DND-41 (cell line): Measurements from ENCODE around the gene HPRT1.

Experiments used
- ATAC-seq: fragments of 200-7000 bp; cut with Tn5 transposase; 3 replicates; pipeline ENCODE4 v1.9.1; 2021; ENCODE audit warnings: low read depth; ENCODE audit not compliant: insufficient read depth
- DNase-seq: peaks from one replicate; pipeline ENCODE4 v3.0.0-alpha.2; 2020
- H2AFZ ChIP-seq: 2 replicates; pipeline ENCODE4 v1.6.0; 2012; ENCODE audit warnings: low read depth, low read length
- H3K27ac ChIP-seq: 2 replicates; pipeline ENCODE4 v1.5.1; 2012; ENCODE audit warnings: low read length, inconsistent platforms
- H3K27me3 ChIP-seq: fragments of 200-600 bp; sonication (generic); 2 replicates; pipeline ENCODE4 v1.6.0; 2012; ENCODE audit warnings: low read length, mild to moderate bottlenecking, inconsistent platforms; ENCODE audit not compliant: insufficient read depth, poor library complexity
- H3K36me3 ChIP-seq: 2 replicates; pipeline ENCODE4 v1.5.1; 2012; ENCODE audit warnings: low read length, inconsistent platforms; ENCODE audit not compliant: insufficient read depth
- H3K4me1 ChIP-seq: 2 replicates; pipeline ENCODE4 v1.5.1; 2012; ENCODE audit warnings: mild to moderate bottlenecking, low read length; ENCODE audit not compliant: insufficient read depth
- H3K4me2 ChIP-seq: 2 replicates; pipeline ENCODE4 v1.6.0; 2012; ENCODE audit warnings: mild to moderate bottlenecking, moderate library complexity, low read length, inconsistent platforms; ENCODE audit not compliant: insufficient read depth
- H3K4me3 ChIP-seq, 2 experiments: fragments of 200-600 bp in 1 of 2; shearing (Covaris generic) in 1 of 2; 2 replicates each; pipeline ENCODE4 v1.5.1; 2012 to 2016; ENCODE audit warnings: inconsistent platforms in 2 of 2, low read length in 2 of 2, mild to moderate bottlenecking in 2 of 2, low read depth in 1 of 2, moderate library complexity in 1 of 2
- H3K79me2 ChIP-seq: 2 replicates; pipeline ENCODE4 v1.6.0; 2012; ENCODE audit warnings: low read length, inconsistent platforms; ENCODE audit not compliant: insufficient read depth
- H3K9ac ChIP-seq: 2 replicates; pipeline ENCODE4 v1.6.0; 2012; ENCODE audit warnings: low read depth, mild to moderate bottlenecking, inconsistent platforms, low read length, moderate library complexity
- H3K9me3 ChIP-seq: 2 replicates; pipeline ENCODE4 v1.5.1; 2012; ENCODE audit warnings: low read length, moderate library complexity, mild to moderate bottlenecking, inconsistent platforms; ENCODE audit not compliant: insufficient read depth, severe bottlenecking
- H4K20me1 ChIP-seq: 2 replicates; pipeline ENCODE4 v1.6.0; 2012; ENCODE audit warnings: low read length; ENCODE audit not compliant: insufficient read depth
- CTCF ChIP-seq: IDR thresholded peaks from 2 replicates; pipeline ENCODE4 v1.5.1; 2012; ENCODE audit warnings: borderline replicate concordance, low read length, moderate library complexity, mild to moderate bottlenecking; ENCODE audit not compliant: poor library complexity, severe bottlenecking; ENCODE audit errors: extremely low read depth
- EZH2 ChIP-seq: IDR thresholded peaks from 3 replicates; pipeline ENCODE4 v1.6.1; 2012; ENCODE audit warnings: borderline replicate concordance, low read depth, mild to moderate bottlenecking, moderate library complexity, low read length, inconsistent platforms; ENCODE audit not compliant: severe bottlenecking

HPRT1 gene

DNA sequence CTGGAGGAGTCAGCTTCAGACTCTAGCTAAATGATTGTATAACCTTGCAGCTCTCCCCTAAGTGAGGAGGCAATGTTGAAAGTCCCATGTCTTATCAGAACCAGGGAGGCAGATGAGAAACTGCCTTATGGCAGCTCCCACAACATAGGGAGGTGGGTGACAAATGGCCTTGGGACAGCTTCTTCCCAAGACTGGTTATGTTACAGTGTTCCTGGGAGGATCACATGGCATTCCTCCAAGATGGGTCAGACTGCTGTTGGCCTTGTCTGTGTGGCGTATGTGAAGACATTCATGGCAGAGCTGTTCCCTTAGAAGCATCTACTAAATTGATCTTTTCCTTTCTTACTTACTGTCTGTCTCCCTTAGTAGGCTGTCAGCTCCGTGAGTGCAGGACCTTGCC lies 42.0 kb downstream of the HPRT1 start:
- H3K27ac ChIP-seq: no peak overlapping the region
- no peaks in the 10 kb centered on the region for H3K27me3 ChIP-seq
- no peaks in the 10 kb centered on the region for H4K20me1 ChIP-seq
- no peak overlapping the region for H2AFZ ChIP-seq
- H3K4me2 ChIP-seq: no peak overlapping the region
- H3K9me3 ChIP-seq: no peaks in the 10 kb centered on the region
- DNase-seq (no peak), ATAC-seq (no peak)
- no peaks in the 10 kb centered on the region for H3K4me1 ChIP-seq
- H3K9ac ChIP-seq: no peak overlapping the region
- H3K79me2 ChIP-seq: no peaks in the 10 kb centered on the region
- H3K36me3 ChIP-seq: peaks cover 24% of the 10 kb centered on the region
- TF ChIP-seq CTCF (no peak), EZH2 (no peak)
- no peak overlapping the region for H3K4me3 ChIP-seq

- no peaks in the 10 kb centered on the region for H3K9me3 ChIP-seq
- no peak overlapping the region for H3K9ac ChIP-seq
- H3K4me1 ChIP-seq: no peaks in the 10 kb centered on the region
- H3K27ac ChIP-seq: no peak overlapping the region
- no peak overlapping the region for H2AFZ ChIP-seq
- no peaks in the 10 kb centered on the region for H3K27me3 ChIP-seq
- ATAC-seq (no peak), DNase-seq (no peak)
- H3K36me3 ChIP-seq: peaks cover 24% of the 10 kb centered on the region
- no peaks in the 10 kb centered on the region for H4K20me1 ChIP-seq
- TF ChIP-seq EZH2 (no peak), CTCF (no peak)
- no peaks in the 10 kb centered on the region for H3K79me2 ChIP-seq
- no peak overlapping the region for H3K4me2 ChIP-seq
- H3K4me3 ChIP-seq: no peak overlapping the region
These were observed 42.7 kb downstream of the HPRT1 start for GRCh38 chrX:134502686-134503085.

DNA sequence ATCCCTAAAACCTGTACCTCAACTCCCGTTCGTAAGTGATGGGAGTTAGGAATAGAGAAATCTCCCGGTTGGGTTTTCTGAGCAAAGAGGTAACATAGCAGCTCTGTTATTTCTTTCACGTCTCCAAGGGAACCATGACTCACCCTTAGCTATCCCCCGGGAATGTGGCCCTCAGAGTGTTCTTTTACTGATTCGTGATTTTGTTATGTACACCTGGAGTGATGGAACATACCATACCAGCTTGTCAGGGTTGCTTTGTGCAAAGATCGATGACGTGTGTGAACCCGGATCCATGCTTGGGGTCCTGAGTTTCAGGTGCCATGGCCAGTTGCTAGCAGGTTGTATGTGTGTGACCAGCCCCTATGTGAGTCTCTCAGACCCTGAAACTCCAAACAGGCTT lies 52.6 kb downstream of the HPRT1 start:
- H3K4me2 ChIP-seq: no peak overlapping the region
- H3K9ac ChIP-seq: no peak overlapping the region
- no peak for TF ChIP-seq CTCF
- TF ChIP-seq EZH2: no peak
- H3K79me2 ChIP-seq: no peaks in the 10 kb centered on the region
- H3K27ac ChIP-seq: no peak overlapping the region
- no peak overlapping the region for H3K4me3 ChIP-seq
- H3K4me1 ChIP-seq: no peaks in the 10 kb centered on the region
- no peaks in the 10 kb centered on the region for H3K9me3 ChIP-seq
- no peak overlapping the region for H2AFZ ChIP-seq
- no peak for ATAC-seq
- H4K20me1 ChIP-seq: no peaks in the 10 kb centered on the region
- H3K36me3 ChIP-seq: peaks cover 4% of the 10 kb centered on the region
- no peak for DNase-seq
- H3K27me3 ChIP-seq: no peaks in the 10 kb centered on the region

DNA sequence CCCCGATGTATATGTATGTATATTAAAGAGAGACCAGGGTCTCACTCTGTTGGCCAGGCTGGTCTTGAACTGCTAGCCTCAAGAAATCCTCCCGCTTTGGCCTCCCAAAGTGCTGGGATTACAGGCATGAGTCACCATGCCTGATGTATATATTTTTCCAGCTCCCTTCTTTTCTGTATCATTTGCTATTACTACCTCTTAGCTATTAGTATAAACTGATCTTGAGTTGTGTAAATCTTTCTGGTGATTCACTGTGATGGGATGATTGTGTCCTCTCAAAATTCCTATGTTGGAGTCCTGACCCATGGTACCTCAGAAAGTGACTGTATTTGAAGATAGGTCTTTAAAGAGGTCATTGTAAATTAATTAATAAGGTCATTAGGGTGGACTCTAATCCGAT lies 53.1 kb downstream of the HPRT1 start:
- Histone ChIP-seq H2AFZ (no peak overlapping the region), H3K27me3 (no peaks in the 10 kb centered on the region), H3K9ac (no peak overlapping the region), H3K4me1 (no peaks in the 10 kb centered on the region), H4K20me1 (no peaks in the 10 kb centered on the region), H3K4me3 (no peak overlapping the region), H3K4me2 (no peak overlapping the region), H3K79me2 (no peaks in the 10 kb centered on the region), H3K36me3 (peaks cover 4% of the 10 kb centered on the region), H3K9me3 (no peaks in the 10 kb centered on the region), H3K27ac (no peak overlapping the region)
- DNase-seq (no peak), ATAC-seq (no peak)
- TF ChIP-seq CTCF (no peak), EZH2 (no peak)
